D721Med (cell line): ENCODE data around the gene SLC6A1.

Source experiments
- DNase-seq: peaks from one replicate; pipeline ENCODE4 v3.0.0; 2011; ENCODE audit warnings: low spot score; ENCODE audit not compliant: insufficient read length
- FAIRE-seq: peaks from 2 replicates; lab custom pipeline; 2011; peaks lifted over from hg19 to GRCh38; lab: Jason Lieb, UNC
- CTCF ChIP-seq: IDR thresholded peaks from 2 replicates; pipeline ENCODE4 v1.5.1; 2012; ENCODE audit warnings: mild to moderate bottlenecking, control low read depth; ENCODE audit not compliant: insufficient read depth; ENCODE audit errors: missing control alignments

The SLC6A1 gene

GRCh38 chr3:10998542-10998941, 6.0 kb downstream of the SLC6A1 start:
- no peak for DNase-seq
- no peak for TF ChIP-seq CTCF
- no peak for FAIRE-seq

GRCh38 chr3:10999221-11000107, 6.9 kb downstream of the SLC6A1 start:
- FAIRE-seq (no peak), DNase-seq (no peak)
- no peak for TF ChIP-seq CTCF

- no peak for DNase-seq
- TF ChIP-seq CTCF: no peak
- FAIRE-seq: no peak
These were observed 8.0 kb downstream of the SLC6A1 start for GRCh38 chr3:11000528-11000927.

- DNase-seq: no peak
- TF ChIP-seq CTCF: no peak
- no peak for FAIRE-seq
These were observed 8.6 kb downstream of the SLC6A1 start for GRCh38 chr3:11001020-11001657.

- no peak for TF ChIP-seq CTCF
- no peak for FAIRE-seq
- DNase-seq: no peak
These were observed 9.1 kb downstream of the SLC6A1 start for GRCh38 chr3:11001658-11002021.

- DNase-seq: no peak
These were observed 9.8 kb downstream of the SLC6A1 start for GRCh38 chr3:11002371-11002807.

More at GRCh38 chr3:11002371-11002807, 9.8 kb downstream of the SLC6A1 start:
- TF ChIP-seq CTCF: no peak
- FAIRE-seq: no peak
